HCT116 (cell line): ENCODE data around the gene C5AR2. TPM values are rescaled to one million over a fixed set of nuclear protein-coding genes. Genes with fewer than 3 reads are reported as not detected.

Experiments used
- ATAC-seq: fragments of 200-7000 bp; cut with Tn5 transposase; 2 replicates; pipeline ENCODE4 v1.9.1; 2020; ENCODE audit warnings: mild to moderate bottlenecking, moderate library complexity
- BruUV-seq: library from RNA; stranded (reverse); fragments of 400-500 nt; replicated peaks from 2 replicates; lab custom pipeline; 2021; lab: Mats Ljungman, UMichigan
- CTCF ChIA-PET: fragments of 300-600 bp; sonication (Branson Sonifier 250); formaldehyde crosslinking; loops from one replicate; lab custom pipeline; 2021; ENCODE audit warnings: antibody characterized with exemption; lab: Charles Lee
- POLR2A ChIA-PET: fragments of 300-600, 350-600 bp; sonication (Branson Sonifier 250); formaldehyde crosslinking; loops from one replicate; lab custom pipeline; 2021; ENCODE audit warnings: antibody characterized with exemption; lab: Charles Lee
- RAD21 ChIA-PET, 2 experiments: fragments of 300-600 bp; sonication (Branson Sonifier 250); formaldehyde crosslinking; loops; one replicate each; lab custom pipeline; 2023; ENCODE audit warnings: low total read pairs in 2 of 2; ENCODE audit not compliant: uncharacterized antibody in 2 of 2, unreplicated experiment in 2 of 2, low non-redundant PET in 1 of 2; lab: Charles Lee
- DNase-seq: peaks from one replicate; pipeline ENCODE4 v3.0.0-alpha.2; 2010; ENCODE audit warnings: low read depth, low spot score
- H2AFZ ChIP-seq: fragments of 200-600 bp; shearing (Covaris generic), sonication (generic); 2 replicates; pipeline ENCODE4 v1.6.1; 2017; ENCODE audit warnings: low read depth, mixed run types, mixed read lengths, antibody characterized with exemption, low read length; ENCODE audit not compliant: poor library complexity, severe bottlenecking
- H3K27ac ChIP-seq: 2 replicates; pipeline ENCODE4 v1.5.1; 2012; ENCODE audit warnings: low read depth, low read length
- H3K27me3 ChIP-seq: fragments of 200-600 bp; sonication (generic); 2 replicates; pipeline ENCODE4 v1.6.1; 2016; ENCODE audit warnings: mixed run types, low read length, mixed read lengths; ENCODE audit not compliant: insufficient read depth
- H3K36me3 ChIP-seq, 2 experiments: fragments of 200-500 bp in 1 of 2; fragments of 200-600 bp in 1 of 2; sonication (Bioruptor generic) in 1 of 2; sonication (generic) in 1 of 2; 2 replicates each; pipeline versions ENCODE4 v1.5.1 to v1.6.1; 2014 to 2016; ENCODE audit warnings: low read length in 2 of 2, inconsistent platforms in 1 of 2, mixed read lengths in 1 of 2, mixed run types in 1 of 2; ENCODE audit not compliant: insufficient read depth in 2 of 2, control insufficient read depth in 1 of 2
- H3K4me1 ChIP-seq, 2 experiments: fragments of 200-600 bp in 1 of 2; sonication (generic) in 1 of 2; 2 replicates each; pipeline versions ENCODE4 v1.5.1 to v1.6.1; 2012 to 2017; ENCODE audit warnings: low read length in 2 of 2, inconsistent platforms in 1 of 2, mild to moderate bottlenecking in 1 of 2, mixed read lengths in 1 of 2, mixed run types in 1 of 2, moderate library complexity in 1 of 2; ENCODE audit not compliant: insufficient read depth in 2 of 2, control insufficient read depth in 1 of 2
- H3K4me2 ChIP-seq: fragments of 200-600 bp; sonication (generic); 2 replicates; pipeline ENCODE4 v1.6.1; 2017; ENCODE audit warnings: mixed run types, low read length, mixed read lengths
- H3K4me3 ChIP-seq, 2 experiments: fragments of 200-600 bp in 1 of 2; sonication (generic) in 1 of 2; replicated peaks in 1 of 2; 2 replicates each; pipeline ENCODE4 v1.5.1; 2011 to 2016; ENCODE audit warnings: low read length in 2 of 2, control low read depth in 1 of 2, low read depth in 1 of 2, mild to moderate bottlenecking in 1 of 2, mixed read lengths in 1 of 2, mixed run types in 1 of 2
- H3K79me2 ChIP-seq: fragments of 200-600 bp; sonication (generic); 2 replicates; pipeline ENCODE4 v1.6.1; 2017; ENCODE audit warnings: mild to moderate bottlenecking, mixed run types, low read length, moderate library complexity, mixed read lengths; ENCODE audit not compliant: insufficient read depth
- H3K9ac ChIP-seq: fragments of 200-600 bp; sonication (generic); 2 replicates; pipeline ENCODE4 v1.6.1; 2016; ENCODE audit warnings: low read length, mixed read lengths
- H3K9me2 ChIP-seq: fragments of 200-600 bp; sonication (generic), shearing (Covaris generic); 2 replicates; pipeline ENCODE4 v1.6.1; 2017; ENCODE audit warnings: mixed run types, mild to moderate bottlenecking, moderate library complexity; ENCODE audit not compliant: insufficient read depth
- H3K9me3 ChIP-seq, 2 experiments: fragments of 200-500 bp in 1 of 2; fragments of 200-600 bp in 1 of 2; sonication (Bioruptor generic) in 1 of 2; sonication (generic) in 1 of 2; 2 replicates each; pipeline ENCODE4 v1.6.1; 2014 to 2017; ENCODE audit warnings: low read length in 2 of 2, mixed read lengths in 2 of 2, inconsistent platforms in 1 of 2, low read depth in 1 of 2, mild to moderate bottlenecking in 1 of 2, mixed run types in 1 of 2, moderate library complexity in 1 of 2; ENCODE audit not compliant: control insufficient read depth in 1 of 2, insufficient read depth in 1 of 2
- H4K20me1 ChIP-seq: fragments of 200-600 bp; sonication (generic), shearing (Covaris generic); 2 replicates; pipeline ENCODE4 v1.6.1; 2017; ENCODE audit warnings: mixed run types, mild to moderate bottlenecking, moderate library complexity; ENCODE audit not compliant: insufficient read depth
- ATF3 ChIP-seq: IDR thresholded peaks from 2 replicates; pipeline ENCODE4 v1.6.1; 2012
- CEBPB ChIP-seq: IDR thresholded peaks from 2 replicates; pipeline ENCODE4 v1.6.1; 2012; ENCODE audit warnings: low read depth
- CTCF ChIP-seq, 3 experiments: fragments of 200-600 bp in 1 of 3; sonication (generic) in 1 of 3; IDR thresholded peaks in 2 of 3; conservative IDR thresholded peaks in 1 of 3; 2 replicates each; pipeline ENCODE4 v1.5.1; 2012 to 2017; ENCODE audit warnings: low read depth in 2 of 3, low read length in 2 of 3, antibody characterized with exemption in 1 of 3, borderline replicate concordance in 1 of 3, control low read depth in 1 of 3, mild to moderate bottlenecking in 1 of 3, mixed read lengths in 1 of 3, mixed run types in 1 of 3, moderate library complexity in 1 of 3; ENCODE audit not compliant: insufficient read depth in 1 of 3
- EGR1 ChIP-seq: IDR thresholded peaks from 2 replicates; pipeline ENCODE4 v1.6.1; 2012; ENCODE audit warnings: low read depth
- ELF1 ChIP-seq: IDR thresholded peaks from 2 replicates; pipeline ENCODE4 v1.6.1; 2012; ENCODE audit warnings: low read depth, borderline replicate concordance
- EZH2phosphoT487 ChIP-seq: fragments of 200-600 bp; IDR thresholded peaks from 2 replicates; pipeline ENCODE4 v1.6.1; 2018; ENCODE audit warnings: antibody characterized with exemption, borderline replicate concordance
- FOSL1 ChIP-seq: IDR thresholded peaks from 2 replicates; pipeline ENCODE4 v1.6.1; 2012; ENCODE audit warnings: low read depth
- JUND ChIP-seq: IDR thresholded peaks from 2 replicates; pipeline ENCODE4 v1.6.1; 2012
- POLR2A ChIP-seq: IDR thresholded peaks from 2 replicates; pipeline ENCODE4 v1.7.0; 2011; ENCODE audit warnings: borderline replicate concordance; ENCODE audit not compliant: insufficient read depth, insufficient read length; ENCODE audit errors: extremely low read depth
- POLR2AphosphoS5 ChIP-seq: IDR thresholded peaks from 2 replicates; pipeline ENCODE4 v1.6.1; 2011; ENCODE audit warnings: mild to moderate bottlenecking, low read depth, low read length, moderate library complexity
- SIN3A ChIP-seq: IDR thresholded peaks from 2 replicates; pipeline ENCODE4 v1.6.1; 2012; ENCODE audit warnings: low read depth
- SRF ChIP-seq: IDR thresholded peaks from 2 replicates; pipeline ENCODE4 v1.6.1; 2012; ENCODE audit warnings: low read depth
- TCF7L2 ChIP-seq: IDR thresholded peaks from 2 replicates; pipeline ENCODE4 v1.7.0; 2011; ENCODE audit warnings: borderline replicate concordance, inconsistent platforms; ENCODE audit not compliant: insufficient read depth, insufficient read length; ENCODE audit errors: extremely low read depth
- YY1 ChIP-seq: IDR thresholded peaks from 2 replicates; pipeline ENCODE4 v1.6.1; 2011; ENCODE audit warnings: low read length, low read depth, moderate library complexity, mild to moderate bottlenecking; ENCODE audit not compliant: insufficient replicate concordance; ENCODE audit errors: extremely low read depth
- ZFX ChIP-seq: fragments of 450-650 bp; IDR thresholded peaks from 2 replicates; pipeline ENCODE4 v1.6.1; 2017
- intact Hi-C: fragments of 100-400 bp; cut with micrococcal nuclease; formaldehyde crosslinking; loops from 2 replicates; pipeline ENCODE4 v1.10.0; 2022
- total RNA-seq: library from RNA; stranded (reverse); gene quantifications from one replicate; pipeline ENCODE4 v1.2.1, GENCODE V29; 2021; ENCODE audit not compliant: unreplicated experiment
- TF ChIP-seq, protein P1 (sequence below): IDR thresholded peaks from 2 replicates; pipeline ENCODE4 v1.6.1; 2012; ENCODE audit warnings: low read depth
- TF ChIP-seq, protein P2 (sequence below): IDR thresholded peaks from 2 replicates; pipeline ENCODE4 v1.6.1; 2011; ENCODE audit warnings: mild to moderate bottlenecking, low read length, moderate library complexity; ENCODE audit not compliant: insufficient replicate concordance; ENCODE audit errors: extremely low read depth

The C5AR2 gene
- total RNA-seq, 1 experiment from 2014 or later: 0.12 TPM

DNA sequence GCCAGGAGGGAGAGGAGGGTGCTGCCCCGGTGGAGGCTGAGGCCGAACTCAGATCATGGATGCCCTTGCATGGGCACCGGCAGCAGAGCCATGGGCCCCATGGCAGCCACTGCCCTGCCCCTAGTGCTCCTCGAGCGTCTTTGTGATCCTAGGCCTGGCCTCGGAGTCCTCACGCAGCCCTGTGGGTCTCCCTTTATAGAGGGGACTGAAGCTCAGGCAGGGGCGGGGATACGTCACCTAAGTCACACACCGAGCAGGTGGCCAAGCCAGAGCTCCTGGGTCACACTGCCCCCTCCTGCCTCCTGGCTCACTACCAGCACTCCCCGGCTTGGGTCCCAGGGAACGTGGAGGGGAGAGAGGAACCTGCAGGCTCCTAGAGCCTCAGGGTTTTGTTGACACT lies 45.8 kb downstream of the C5AR2 start:
- H3K36me3 ChIP-seq: peaks cover 19 to 53% of the 10 kb centered on the region in 2 experiments; a peak in 3 of 4 replicates
- ChIA-PET RAD21 (no interaction called here), POLR2A (no interaction called here), CTCF (no interaction called here)
- H3K27ac ChIP-seq: no peak overlapping the region
- ATAC-seq (no peak), DNase-seq (no peak)
- H4K20me1 ChIP-seq: no peaks in the 10 kb centered on the region
- TF ChIP-seq POLR2AphosphoS5: no peak
- TF ChIP-seq TCF7L2: no peak
- TF ChIP-seq ATF3: no peak
- TF ChIP-seq SIN3A: no peak
- TF ChIP-seq, protein P1, sequence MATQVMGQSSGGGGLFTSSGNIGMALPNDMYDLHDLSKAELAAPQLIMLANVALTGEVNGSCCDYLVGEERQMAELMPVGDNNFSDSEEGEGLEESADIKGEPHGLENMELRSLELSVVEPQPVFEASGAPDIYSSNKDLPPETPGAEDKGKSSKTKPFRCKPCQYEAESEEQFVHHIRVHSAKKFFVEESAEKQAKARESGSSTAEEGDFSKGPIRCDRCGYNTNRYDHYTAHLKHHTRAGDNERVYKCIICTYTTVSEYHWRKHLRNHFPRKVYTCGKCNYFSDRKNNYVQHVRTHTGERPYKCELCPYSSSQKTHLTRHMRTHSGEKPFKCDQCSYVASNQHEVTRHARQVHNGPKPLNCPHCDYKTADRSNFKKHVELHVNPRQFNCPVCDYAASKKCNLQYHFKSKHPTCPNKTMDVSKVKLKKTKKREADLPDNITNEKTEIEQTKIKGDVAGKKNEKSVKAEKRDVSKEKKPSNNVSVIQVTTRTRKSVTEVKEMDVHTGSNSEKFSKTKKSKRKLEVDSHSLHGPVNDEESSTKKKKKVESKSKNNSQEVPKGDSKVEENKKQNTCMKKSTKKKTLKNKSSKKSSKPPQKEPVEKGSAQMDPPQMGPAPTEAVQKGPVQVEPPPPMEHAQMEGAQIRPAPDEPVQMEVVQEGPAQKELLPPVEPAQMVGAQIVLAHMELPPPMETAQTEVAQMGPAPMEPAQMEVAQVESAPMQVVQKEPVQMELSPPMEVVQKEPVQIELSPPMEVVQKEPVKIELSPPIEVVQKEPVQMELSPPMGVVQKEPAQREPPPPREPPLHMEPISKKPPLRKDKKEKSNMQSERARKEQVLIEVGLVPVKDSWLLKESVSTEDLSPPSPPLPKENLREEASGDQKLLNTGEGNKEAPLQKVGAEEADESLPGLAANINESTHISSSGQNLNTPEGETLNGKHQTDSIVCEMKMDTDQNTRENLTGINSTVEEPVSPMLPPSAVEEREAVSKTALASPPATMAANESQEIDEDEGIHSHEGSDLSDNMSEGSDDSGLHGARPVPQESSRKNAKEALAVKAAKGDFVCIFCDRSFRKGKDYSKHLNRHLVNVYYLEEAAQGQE: no peak
- no peak for TF ChIP-seq ZFX
- no peak for TF ChIP-seq EZH2phosphoT487
- TF ChIP-seq CTCF (IDR thresholded peaks at IDR 0.05 in 2 of 3, conservative IDR thresholded peaks at IDR 0.05 in 1 of 3; ENCODE audit: borderline replicate concordance in 1 of 3, insufficient read depth in 1 of 3, low read depth in 2 of 3, low read length in 2 of 3): no peak
- no peak for TF ChIP-seq ELF1
- TF ChIP-seq, protein P2, sequence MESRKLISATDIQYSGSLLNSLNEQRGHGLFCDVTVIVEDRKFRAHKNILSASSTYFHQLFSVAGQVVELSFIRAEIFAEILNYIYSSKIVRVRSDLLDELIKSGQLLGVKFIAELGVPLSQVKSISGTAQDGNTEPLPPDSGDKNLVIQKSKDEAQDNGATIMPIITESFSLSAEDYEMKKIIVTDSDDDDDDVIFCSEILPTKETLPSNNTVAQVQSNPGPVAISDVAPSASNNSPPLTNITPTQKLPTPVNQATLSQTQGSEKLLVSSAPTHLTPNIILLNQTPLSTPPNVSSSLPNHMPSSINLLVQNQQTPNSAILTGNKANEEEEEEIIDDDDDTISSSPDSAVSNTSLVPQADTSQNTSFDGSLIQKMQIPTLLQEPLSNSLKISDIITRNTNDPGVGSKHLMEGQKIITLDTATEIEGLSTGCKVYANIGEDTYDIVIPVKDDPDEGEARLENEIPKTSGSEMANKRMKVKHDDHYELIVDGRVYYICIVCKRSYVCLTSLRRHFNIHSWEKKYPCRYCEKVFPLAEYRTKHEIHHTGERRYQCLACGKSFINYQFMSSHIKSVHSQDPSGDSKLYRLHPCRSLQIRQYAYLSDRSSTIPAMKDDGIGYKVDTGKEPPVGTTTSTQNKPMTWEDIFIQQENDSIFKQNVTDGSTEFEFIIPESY: no peak
- TF ChIP-seq YY1: no peak
- TF ChIP-seq POLR2A: no peak
- TF ChIP-seq CEBPB: no peak
- no peak for TF ChIP-seq SRF
- no peak for TF ChIP-seq JUND
- no peak for TF ChIP-seq FOSL1
- no peak for TF ChIP-seq EGR1
- BruUV-seq: no TSS peak
- H3K4me1 ChIP-seq: no peaks in the 10 kb centered on the region
- no peak overlapping the region for H3K4me3 ChIP-seq
- H3K27me3 ChIP-seq: no peaks in the 10 kb centered on the region
- intact Hi-C loops: no loop called here
- no peak overlapping the region for H3K4me2 ChIP-seq
- H3K9me3 ChIP-seq: no peaks in the 10 kb centered on the region
- H3K9me2 ChIP-seq: no peaks in the 10 kb centered on the region
- no peak overlapping the region for H3K9ac ChIP-seq
- no peaks in the 10 kb centered on the region for H3K79me2 ChIP-seq
- no peak overlapping the region for H2AFZ ChIP-seq
